ENCODE measurements around the gene ARHGEF1.
"Not testable (repeated sequence)": the region's sequence is repeated elsewhere in the genome, so short reads cannot be mapped to it uniquely, and the experiment has no call there.

ARHGEF1 gene

GRCh38 chr19:41906271-41906670, 23.3 kb downstream of the ARHGEF1 start:
- no peak for DNase-seq

- DNase-seq: no peak
Observed at GRCh38 chr19:41906916-41907680, 24.1 kb downstream of the ARHGEF1 start.

- no peak for DNase-seq
Observed at GRCh38 chr19:41907994-41908615, 25.1 kb downstream of the ARHGEF1 start.

- DNase-seq: no peak
Observed at GRCh38 chr19:41908724-41909464, 25.9 kb downstream of the ARHGEF1 start.

GRCh38 chr19:41909706-41910105, 26.7 kb downstream of the ARHGEF1 start:
- DNase-seq: no peak

GRCh38 chr19:41910240-41910991, 27.4 kb downstream of the ARHGEF1 start:
- DNase-seq: no peak

GRCh38 chr19:41910992-41911888, 28.3 kb downstream of the ARHGEF1 start:
- DNase-seq: no peak

- DNase-seq: no peak
Observed at GRCh38 chr19:41911889-41912731, 29.1 kb downstream of the ARHGEF1 start.

GRCh38 chr19:41912899-41913537, 30.0 kb downstream of the ARHGEF1 start:
- DNase-seq: no peak

- no peak for DNase-seq
Observed at GRCh38 chr19:41913538-41914423, 30.8 kb downstream of the ARHGEF1 start.

GRCh38 chr19:41914424-41914834, 31.4 kb downstream of the ARHGEF1 start:
- DNase-seq: not testable (repeated sequence)

- DNase-seq: no peak
Observed at GRCh38 chr19:41915021-41915775, 32.2 kb downstream of the ARHGEF1 start.

- no peak for DNase-seq
Observed at GRCh38 chr19:41915776-41916414, 32.9 kb downstream of the ARHGEF1 start.

GRCh38 chr19:41917676-41918075, 34.7 kb downstream of the ARHGEF1 start:
- no peak for DNase-seq

- no peak for DNase-seq
Observed at GRCh38 chr19:41918095-41918494, 35.1 kb downstream of the ARHGEF1 start.

GRCh38 chr19:41918653-41919244, 35.8 kb downstream of the ARHGEF1 start:
- DNase-seq: no peak

- DNase-seq: no peak
Observed at GRCh38 chr19:41919948-41920712, 37.1 kb downstream of the ARHGEF1 start.
